Medulla oblongata (tissue), 1 donor: ENCODE measurements around the gene C1QTNF9.
"Not testable (repeated sequence)": the region's sequence is repeated elsewhere in the genome, so short reads cannot be mapped to it uniquely, and the experiment has no call there.

Experiments
- DNase-seq: peaks from one replicate; pipeline ENCODE4 v3.0.0-alpha.2; 2015; ENCODE audit errors: extremely low spot score

Gene C1QTNF9

GRCh38 chr13:24282256-24282655 lies 27.1 kb upstream of the C1QTNF9 start:
- no peak for DNase-seq

GRCh38 chr13:24284889-24285565 lies 24.4 kb upstream of the C1QTNF9 start:
- no peak for DNase-seq

GRCh38 chr13:24286624-24287023 lies 22.8 kb upstream of the C1QTNF9 start:
- DNase-seq, result no peak

DNA sequence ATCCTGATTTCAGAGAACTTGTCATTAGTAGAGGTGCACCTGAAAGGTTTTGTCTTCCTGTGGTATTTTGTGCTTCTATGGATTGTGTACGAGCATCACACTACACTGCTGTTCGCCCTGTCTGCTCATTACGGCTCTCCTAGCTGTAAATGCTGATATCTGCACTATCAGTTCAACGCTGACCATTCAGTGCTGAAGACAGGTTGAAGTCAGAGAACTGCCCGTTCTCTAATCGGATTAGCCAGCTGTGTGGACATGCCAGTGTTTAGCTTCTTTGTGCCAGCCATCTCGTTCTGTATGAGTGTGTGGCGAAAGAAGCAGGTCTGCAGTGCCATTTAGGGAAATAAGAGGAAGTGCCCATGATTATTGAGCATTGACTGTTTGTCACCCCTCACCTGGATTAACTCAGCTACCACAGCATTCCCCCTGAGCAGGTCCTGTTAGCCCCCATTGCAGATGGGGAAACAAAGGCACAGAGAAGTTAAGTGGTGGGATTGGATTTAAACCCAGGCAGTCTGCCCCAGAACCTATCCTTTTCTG lies 21.6 kb upstream of the C1QTNF9 start:
- no peak for DNase-seq

DNA sequence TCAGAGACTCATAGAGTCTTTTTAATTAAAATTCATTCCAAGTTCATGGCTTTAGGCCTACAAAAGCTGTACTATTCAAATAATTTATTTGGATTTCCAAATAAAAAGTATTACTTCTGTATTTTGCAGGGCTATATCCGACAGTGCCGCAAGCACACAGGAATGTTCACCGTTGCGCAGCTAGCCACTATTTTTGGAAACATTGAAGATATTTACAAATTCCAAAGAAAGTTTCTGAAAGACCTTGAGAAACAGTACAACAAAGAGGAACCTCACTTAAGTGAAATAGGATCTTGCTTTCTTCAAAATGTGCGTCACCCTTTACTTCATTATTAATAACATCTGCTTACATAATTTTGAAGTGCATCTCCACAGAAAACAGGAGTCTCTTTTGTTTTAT lies 20.5 kb upstream of the C1QTNF9 start:
- DNase-seq, result no peak

- DNase-seq, result no peak
These were observed 19.0 kb upstream of the C1QTNF9 start for GRCh38 chr13:24290280-24290932.

DNA sequence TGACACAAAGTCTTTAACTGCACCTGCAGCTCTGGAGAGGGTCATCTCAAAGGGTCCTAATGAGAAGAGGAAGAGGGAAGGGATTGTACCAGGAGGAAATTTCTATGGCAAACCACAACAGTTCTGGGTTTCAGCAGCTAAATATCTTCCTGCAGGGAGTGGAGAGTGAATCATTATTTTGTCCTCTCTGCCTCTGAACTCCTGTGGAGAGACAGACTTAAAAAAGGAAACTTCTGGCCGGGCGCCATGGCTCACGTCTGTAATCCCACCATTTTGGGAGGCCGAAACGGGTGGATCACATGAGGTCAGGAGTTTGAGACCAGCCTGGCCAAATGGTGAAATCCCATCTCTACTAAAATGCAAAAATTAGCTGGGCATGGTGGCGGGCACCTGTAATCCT lies 16.9 kb upstream of the C1QTNF9 start:
- no peak for DNase-seq

- no peak for DNase-seq
These were observed 15.6 kb upstream of the C1QTNF9 start for GRCh38 chr13:24293746-24294145.

- DNase-seq, result no peak
These were observed 9.8 kb upstream of the C1QTNF9 start for GRCh38 chr13:24299488-24300114.

DNA sequence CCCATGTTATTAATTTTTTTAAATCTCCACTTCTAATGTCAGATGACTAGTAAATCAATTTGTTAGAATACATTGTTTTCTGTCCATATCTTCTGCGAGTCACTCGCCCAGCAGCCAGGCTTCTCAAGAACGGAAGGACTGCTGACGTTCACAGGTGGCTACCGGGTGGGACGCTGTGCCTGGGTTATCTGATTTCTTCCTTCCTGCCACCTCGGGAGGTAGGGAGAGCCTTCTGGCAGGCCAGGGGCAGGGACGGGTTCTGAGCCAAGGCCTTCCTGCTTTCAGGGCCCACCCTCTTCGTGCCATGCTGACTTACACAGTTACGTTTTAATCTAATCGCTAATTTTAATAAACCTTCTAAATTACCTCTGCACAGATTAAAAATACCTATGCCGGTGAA lies 7.9 kb upstream of the C1QTNF9 start:
- DNase-seq, result no peak

DNA sequence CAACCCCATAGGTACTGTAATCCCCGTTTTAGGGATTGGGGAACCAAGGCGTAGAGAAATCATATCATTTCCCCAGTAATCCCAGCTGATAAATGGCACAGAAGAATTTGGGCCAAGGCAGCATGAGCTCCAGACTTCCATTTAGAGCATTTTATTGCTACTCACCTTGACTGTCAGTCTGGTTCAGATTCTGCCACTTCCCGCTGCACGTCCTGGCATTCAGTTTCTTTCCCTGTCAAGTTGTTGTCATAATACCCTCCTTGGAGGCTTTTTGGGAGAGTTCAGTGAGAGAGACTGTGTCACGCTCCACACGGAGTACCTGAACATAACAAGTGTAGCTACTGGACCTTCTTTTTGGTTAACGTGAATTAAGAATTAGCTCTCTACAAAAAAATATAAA lies 7.5 kb upstream of the C1QTNF9 start:
- DNase-seq, result no peak

DNA sequence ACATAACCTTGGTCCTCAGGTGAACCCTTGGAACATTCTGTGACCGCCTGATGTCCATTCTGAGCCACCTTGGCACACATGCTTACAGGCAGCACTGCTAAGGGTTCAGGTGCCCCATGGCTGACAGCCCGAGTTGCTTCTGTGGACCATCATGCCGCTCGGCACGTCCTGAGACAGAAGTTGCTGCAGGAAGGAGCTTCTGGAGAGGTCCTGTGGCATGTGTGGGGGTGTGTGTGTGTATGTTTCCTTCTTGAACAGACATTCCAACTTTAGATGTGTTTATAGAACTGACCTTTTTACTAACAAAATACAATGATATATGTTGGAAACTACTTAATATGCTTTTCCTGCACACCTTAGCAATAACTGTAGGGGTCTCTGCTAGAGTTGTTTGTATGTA lies 4.8 kb upstream of the C1QTNF9 start:
- DNase-seq, result no peak

GRCh38 chr13:24306632-24307031 lies 2.7 kb upstream of the C1QTNF9 start:
- DNase-seq, result no peak

- DNase-seq, result no peak
These were observed 1.9 kb upstream of the C1QTNF9 start for GRCh38 chr13:24307211-24308067.

GRCh38 chr13:24308068-24308445 lies 1.3 kb upstream of the C1QTNF9 start:
- no peak for DNase-seq

DNA sequence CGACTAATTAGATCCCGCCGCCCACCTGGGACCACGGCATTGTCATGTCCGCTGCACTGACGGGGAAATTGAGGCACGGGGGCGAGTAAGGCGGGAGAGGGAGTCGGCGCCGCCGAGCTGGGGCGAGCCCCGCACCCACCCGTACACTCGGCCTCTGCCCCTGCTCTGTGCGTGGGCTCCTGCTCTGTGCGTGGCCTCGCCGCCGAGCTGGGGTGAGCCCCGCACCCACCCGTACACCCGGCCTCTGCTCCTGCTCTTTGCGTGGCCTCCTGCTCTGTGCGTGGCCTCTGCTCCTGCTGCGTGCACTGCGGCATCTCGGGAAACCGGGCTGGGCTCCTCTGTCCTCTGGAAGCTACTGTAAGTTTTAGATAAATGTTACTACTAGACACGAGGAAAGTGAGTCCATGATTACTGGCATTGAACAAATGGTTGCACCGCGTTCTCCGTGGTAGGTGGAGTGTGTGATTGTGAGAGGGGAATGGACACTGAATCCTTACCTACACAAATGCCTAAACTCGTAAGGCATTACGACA lies 826 bp upstream of the C1QTNF9 start:
- DNase-seq, result no peak

DNA sequence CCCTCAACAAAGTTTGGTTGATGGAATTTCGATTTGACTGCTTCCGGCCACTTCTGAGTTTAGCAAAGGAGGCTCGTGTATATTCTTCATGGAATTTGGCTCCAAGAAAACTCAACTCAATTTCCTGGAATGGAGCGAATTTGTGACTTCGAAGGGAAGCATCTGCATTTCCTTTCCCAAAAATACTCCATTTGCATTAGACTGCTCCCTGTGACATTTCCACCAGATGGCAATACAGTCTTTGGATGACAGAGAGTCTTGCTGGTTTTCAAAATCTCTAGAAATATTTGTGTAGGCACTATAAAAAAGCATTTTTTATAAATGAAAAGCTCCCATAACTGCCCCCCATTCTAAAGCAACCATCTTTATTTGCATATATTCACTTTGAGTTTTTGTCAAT lies 4.1 kb downstream of the C1QTNF9 start:
- no peak for DNase-seq

GRCh38 chr13:24317835-24318234 lies 8.5 kb downstream of the C1QTNF9 start:
- not testable (repeated sequence) for DNase-seq

DNA sequence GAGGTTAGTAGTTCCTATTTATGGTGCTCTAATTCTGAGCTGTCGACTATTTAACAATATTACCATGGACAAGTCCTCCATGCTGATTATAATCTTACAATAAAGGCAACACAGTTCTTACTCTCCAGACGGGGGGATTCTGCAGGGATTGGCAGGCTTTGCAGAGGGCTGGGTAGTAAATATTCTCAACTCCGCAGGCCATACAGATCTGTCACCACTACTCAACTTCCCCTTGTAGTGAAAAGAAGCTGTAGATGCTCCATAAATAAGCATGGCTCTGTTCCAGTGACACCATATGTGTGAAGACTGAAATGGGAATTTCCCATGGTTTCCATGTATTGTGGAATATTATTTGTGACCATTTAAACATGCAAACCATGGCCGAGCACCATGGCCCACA lies 9.5 kb downstream of the C1QTNF9 start:
- DNase-seq, result not testable (repeated sequence)

DNA sequence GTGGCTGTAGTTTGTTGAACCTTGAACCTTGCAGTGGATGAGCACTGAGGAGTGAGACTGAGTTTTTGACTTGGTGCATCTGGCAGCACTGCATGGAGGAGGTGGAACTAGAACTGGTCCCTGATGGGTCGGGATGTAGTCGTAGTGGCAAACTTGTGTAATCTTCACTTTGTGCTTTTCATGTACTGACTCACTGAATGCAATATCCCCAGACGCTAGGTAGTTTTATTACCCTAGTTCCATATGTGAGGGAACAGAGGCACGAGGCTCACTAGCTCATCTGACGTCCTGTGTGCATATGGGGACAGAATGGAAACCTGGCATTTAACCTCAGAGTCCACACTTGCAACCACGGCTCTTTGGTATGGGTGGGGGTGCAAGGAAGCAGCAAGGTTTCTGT lies 10.3 kb downstream of the C1QTNF9 start:
- DNase-seq, result not testable (repeated sequence)

DNA sequence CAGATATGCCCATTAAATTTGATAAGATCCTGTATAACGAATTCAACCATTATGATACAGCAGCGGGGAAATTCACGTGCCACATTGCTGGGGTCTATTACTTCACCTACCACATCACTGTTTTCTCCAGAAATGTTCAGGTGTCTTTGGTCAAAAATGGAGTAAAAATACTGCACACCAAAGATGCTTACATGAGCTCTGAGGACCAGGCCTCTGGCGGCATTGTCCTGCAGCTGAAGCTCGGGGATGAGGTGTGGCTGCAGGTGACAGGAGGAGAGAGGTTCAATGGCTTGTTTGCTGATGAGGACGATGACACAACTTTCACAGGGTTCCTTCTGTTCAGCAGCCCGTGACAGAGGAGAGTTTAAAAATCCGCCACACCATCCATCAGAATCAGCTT lies 12.0 kb downstream of the C1QTNF9 start:
- not testable (repeated sequence) for DNase-seq

DNA sequence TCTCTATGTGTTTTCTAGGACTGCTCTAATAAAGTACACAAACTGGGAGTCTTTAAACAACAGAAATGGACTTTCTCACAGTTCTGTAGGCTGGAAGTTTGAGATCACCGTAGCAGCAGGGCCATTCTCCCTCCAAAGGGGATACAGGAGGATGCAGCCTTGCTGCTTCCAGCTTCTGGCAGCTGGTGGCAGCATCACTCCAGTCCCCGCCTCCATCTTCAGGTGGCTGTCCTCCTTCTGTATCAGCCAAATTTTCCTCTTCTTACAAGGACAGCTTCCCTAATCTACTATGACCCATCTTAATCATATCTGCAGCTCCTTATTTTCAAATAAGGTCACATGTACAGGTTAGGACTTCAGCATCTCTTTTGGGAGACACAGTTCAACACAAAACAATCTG lies 13.1 kb downstream of the C1QTNF9 start:
- DNase-seq, result not testable (repeated sequence)
